GM06990 (cell line): ENCODE data around the gene CELF2.

Source experiments
- DNase-seq: peaks from one replicate; pipeline ENCODE4 v3.0.0-alpha.2; 2011; ENCODE audit not compliant: insufficient read length; ENCODE audit errors: extremely low read depth
- H3K27me3 ChIP-seq: replicated peaks from 2 replicates; pipeline ENCODE4 v1.6.0; 2011; ENCODE audit warnings: low read length; ENCODE audit not compliant: control insufficient read depth, insufficient read depth
- H3K36me3 ChIP-seq: 2 replicates; pipeline ENCODE4 v1.5.1; 2011; ENCODE audit warnings: low read length; ENCODE audit not compliant: control insufficient read depth, insufficient read depth
- H3K4me3 ChIP-seq: replicated peaks from 2 replicates; pipeline ENCODE4 v1.5.1; 2011; ENCODE audit warnings: low read depth, mild to moderate bottlenecking, control low read depth, low read length
- CTCF ChIP-seq: IDR thresholded peaks from 2 replicates; pipeline ENCODE4 v1.5.1; 2011; ENCODE audit warnings: low read length, control low read depth, mild to moderate bottlenecking, inconsistent platforms; ENCODE audit not compliant: insufficient read depth, poor library complexity, severe bottlenecking

The CELF2 gene

GRCh38 chr10:11237571-11237970, 219.9 kb downstream of the CELF2 start:
- H3K27me3 ChIP-seq = no peaks in the 10 kb centered on the region
- no peak overlapping the region for H3K4me3 ChIP-seq
- no peak for TF ChIP-seq CTCF
- H3K36me3 ChIP-seq = peaks cover 5% of the 10 kb centered on the region
- DNase-seq = peak; percentile 67

GRCh38 chr10:11238893-11239292, 221.2 kb downstream of the CELF2 start:
- no peak for DNase-seq
- TF ChIP-seq CTCF = no peak
- H3K36me3 ChIP-seq = no peaks in the 10 kb centered on the region
- no peaks in the 10 kb centered on the region for H3K27me3 ChIP-seq
- H3K4me3 ChIP-seq = no peak overlapping the region

- DNase-seq = no peak
- H3K27me3 ChIP-seq = no peaks in the 10 kb centered on the region
- H3K4me3 ChIP-seq = no peak overlapping the region
- H3K36me3 ChIP-seq = no peaks in the 10 kb centered on the region
- TF ChIP-seq CTCF = no peak
Measured at GRCh38 chr10:11240641-11241040, 223.0 kb downstream of the CELF2 start.

GRCh38 chr10:11242443-11243387, 225.0 kb downstream of the CELF2 start:
- H3K27me3 ChIP-seq = no peaks in the 10 kb centered on the region
- peak overlapping the region; percentile 51 for H3K4me3 ChIP-seq
- DNase-seq = peak; percentile 89
- TF ChIP-seq CTCF = peak; percentile 32
- H3K36me3 ChIP-seq = no peaks in the 10 kb centered on the region

- peak overlapping the region; percentile 22 for H3K4me3 ChIP-seq
- no peak for TF ChIP-seq CTCF
- peaks cover 1% of the 10 kb centered on the region for H3K36me3 ChIP-seq
- DNase-seq = no peak
- no peaks in the 10 kb centered on the region for H3K27me3 ChIP-seq
Measured at GRCh38 chr10:11243425-11244222, 226.0 kb downstream of the CELF2 start.
